ENCODE results near the gene EIF4A3.

EIF4A3 gene

DNA sequence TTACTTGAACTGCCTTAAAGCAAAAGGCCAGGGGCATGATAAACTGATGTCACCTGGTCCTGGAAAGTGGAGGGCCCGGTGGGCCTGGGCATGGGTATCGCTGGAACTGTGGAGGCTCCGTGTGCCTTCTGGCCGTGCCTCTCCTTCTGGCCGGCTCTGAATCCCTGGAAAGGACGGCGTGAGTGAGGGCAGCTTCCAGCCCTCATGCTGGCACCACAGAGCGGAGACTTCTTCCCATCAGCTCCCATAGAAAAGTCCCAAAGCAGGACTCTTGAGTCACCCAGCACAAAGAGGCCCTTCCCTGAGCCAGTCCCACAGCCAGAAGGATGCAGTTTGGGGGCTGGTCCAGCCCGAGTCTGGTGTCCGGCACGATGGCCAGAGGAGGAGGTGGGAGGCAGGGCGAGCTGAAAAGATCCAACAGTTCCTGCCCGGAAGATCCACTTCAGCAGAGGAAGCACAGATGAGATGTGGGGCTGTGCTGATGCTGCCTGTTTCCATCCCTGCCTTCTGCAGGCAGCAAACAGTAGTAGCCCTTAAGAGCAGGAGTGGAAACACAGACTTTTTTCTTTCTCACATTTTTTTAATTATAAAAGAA lies 37.8 kb downstream of the EIF4A3 start:
- Mint-ChIP-seq H3K36me3 (ENCODE audit: low read depth) (peaks cover 100% of the 10 kb centered on the region), H3K4me1 (ENCODE audit: low read depth) (peaks cover 6% of the 10 kb centered on the region), H3K27ac (no peak overlapping the region), H3K9me3 (no peaks in the 10 kb centered on the region), H3K4me3 (no peak overlapping the region), H3K27me3 (no peaks in the 10 kb centered on the region)
- intact Hi-C loops (cut with micrococcal nuclease), result no loop called here

GRCh38 chr17:80108036-80108971 lies 38.6 kb downstream of the EIF4A3 start:
- H3K27me3 Mint-ChIP-seq, result no peaks in the 10 kb centered on the region
- peaks cover 100% of the 10 kb centered on the region for H3K36me3 Mint-ChIP-seq (ENCODE audit: low read depth)
- H3K4me1 Mint-ChIP-seq (ENCODE audit: low read depth), result peaks cover 15% of the 10 kb centered on the region
- H3K4me3 Mint-ChIP-seq, result no peak overlapping the region
- intact Hi-C loops (cut with micrococcal nuclease), result no loop called here
- H3K9me3 Mint-ChIP-seq, result no peaks in the 10 kb centered on the region
- H3K27ac Mint-ChIP-seq, result no peak overlapping the region

- intact Hi-C loops (cut with micrococcal nuclease), result no loop called here
- Mint-ChIP-seq H3K4me3 (no peak overlapping the region), H3K27me3 (no peaks in the 10 kb centered on the region), H3K27ac (no peak overlapping the region), H3K9me3 (no peaks in the 10 kb centered on the region), H3K36me3 (ENCODE audit: low read depth) (peaks cover 99% of the 10 kb centered on the region), H3K4me1 (ENCODE audit: low read depth) (peaks cover 24% of the 10 kb centered on the region)
Observed at GRCh38 chr17:80107231-80108021, 39.5 kb downstream of the EIF4A3 start.

DNA sequence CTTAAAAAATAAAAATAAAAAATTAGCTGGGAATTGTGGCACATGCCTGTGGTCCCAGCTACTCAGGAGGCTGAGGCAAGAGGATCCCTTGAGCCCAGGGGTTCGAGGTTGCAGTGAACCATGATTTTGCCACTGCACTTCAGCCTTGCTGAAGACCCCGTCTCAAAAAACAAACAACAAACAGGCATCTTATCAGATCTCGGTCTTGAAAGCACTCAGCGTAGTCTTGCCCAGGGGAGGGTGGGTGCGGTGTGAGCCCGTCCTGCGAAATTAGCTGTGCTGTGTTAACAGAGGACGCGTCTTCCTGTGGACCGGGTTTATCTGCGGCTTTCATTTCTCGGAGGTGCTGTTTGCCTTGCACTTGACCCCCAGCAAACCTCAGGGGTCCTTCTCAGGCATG lies 40.2 kb downstream of the EIF4A3 start:
- intact Hi-C loops (cut with micrococcal nuclease), result no loop called here
- H3K27ac Mint-ChIP-seq, result no peak overlapping the region
- no peaks in the 10 kb centered on the region for H3K9me3 Mint-ChIP-seq
- H3K27me3 Mint-ChIP-seq, result no peaks in the 10 kb centered on the region
- H3K4me3 Mint-ChIP-seq, result no peak overlapping the region
- H3K4me1 Mint-ChIP-seq (ENCODE audit: low read depth), result peaks cover 31% of the 10 kb centered on the region
- H3K36me3 Mint-ChIP-seq (ENCODE audit: low read depth), result peaks cover 99% of the 10 kb centered on the region

GRCh38 chr17:80106176-80106575 lies 40.8 kb downstream of the EIF4A3 start:
- Mint-ChIP-seq H3K9me3 (no peaks in the 10 kb centered on the region), H3K36me3 (ENCODE audit: low read depth) (peaks cover 97% of the 10 kb centered on the region), H3K4me1 (ENCODE audit: low read depth) (peaks cover 32% of the 10 kb centered on the region), H3K27ac (no peak overlapping the region), H3K4me3 (no peak overlapping the region), H3K27me3 (no peaks in the 10 kb centered on the region)
- intact Hi-C loops (cut with micrococcal nuclease), result no loop called here

GRCh38 chr17:80105762-80106161 lies 41.2 kb downstream of the EIF4A3 start:
- Mint-ChIP-seq H3K9me3 (no peaks in the 10 kb centered on the region), H3K4me1 (ENCODE audit: low read depth) (peaks cover 35% of the 10 kb centered on the region), H3K4me3 (no peak overlapping the region), H3K27me3 (no peaks in the 10 kb centered on the region), H3K36me3 (ENCODE audit: low read depth) (peaks cover 93% of the 10 kb centered on the region), H3K27ac (no peak overlapping the region)
- intact Hi-C loops (cut with micrococcal nuclease), result no loop called here

DNA sequence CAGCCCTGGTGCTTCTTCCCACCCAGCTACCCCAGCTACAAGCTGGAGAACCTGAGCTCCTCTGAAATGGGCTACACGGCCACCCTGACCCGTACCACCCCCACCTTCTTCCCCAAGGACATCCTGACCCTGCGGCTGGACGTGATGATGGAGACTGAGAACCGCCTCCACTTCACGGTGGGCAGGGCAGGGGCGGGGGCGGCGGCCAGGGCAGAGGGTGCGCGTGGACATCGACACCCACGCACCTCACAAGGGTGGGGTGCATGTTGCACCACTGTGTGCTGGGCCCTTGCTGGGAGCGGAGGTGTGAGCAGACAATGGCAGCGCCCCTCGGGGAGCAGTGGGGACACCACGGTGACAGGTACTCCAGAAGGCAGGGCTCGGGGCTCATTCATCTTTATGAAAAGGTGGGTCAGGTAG lies 42.0 kb downstream of the EIF4A3 start:
- no peak overlapping the region for H3K27ac Mint-ChIP-seq

DNA sequence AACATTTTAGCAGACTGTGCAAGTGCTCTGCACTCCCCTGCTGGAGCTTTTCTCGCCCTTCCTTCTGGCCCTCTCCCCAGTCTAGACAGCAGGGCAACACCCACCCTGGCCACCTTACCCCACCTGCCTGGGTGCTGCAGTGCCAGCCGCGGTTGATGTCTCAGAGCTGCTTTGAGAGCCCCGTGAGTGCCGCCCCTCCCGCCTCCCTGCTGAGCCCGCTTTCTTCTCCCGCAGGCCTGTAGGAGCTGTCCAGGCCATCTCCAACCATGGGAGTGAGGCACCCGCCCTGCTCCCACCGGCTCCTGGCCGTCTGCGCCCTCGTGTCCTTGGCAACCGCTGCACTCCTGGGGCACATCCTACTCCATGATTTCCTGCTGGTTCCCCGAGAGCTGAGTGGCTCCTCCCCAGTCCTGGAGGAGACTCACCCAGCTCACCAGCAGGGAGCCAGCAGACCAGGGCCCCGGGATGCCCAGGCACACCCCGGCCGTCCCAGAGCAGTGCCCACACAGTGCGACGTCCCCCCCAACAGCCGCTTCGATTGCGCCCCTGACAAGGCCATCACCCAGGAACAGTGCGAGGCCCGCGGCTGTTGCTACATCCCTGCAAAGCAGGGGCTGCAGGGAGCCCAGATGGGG lies 42.5 kb downstream of the EIF4A3 start:
- H3K9me3 Mint-ChIP-seq, result no peaks in the 10 kb centered on the region
- intact Hi-C loops (cut with micrococcal nuclease), result loop anchor here (5.0 kb wide), 1 partner anchor 43 kb away; the partner anchor contains the start of gene EIF4A3
- H3K4me1 Mint-ChIP-seq (ENCODE audit: low read depth), result peaks cover 48% of the 10 kb centered on the region
- H3K27me3 Mint-ChIP-seq, result peaks cover 3% of the 10 kb centered on the region
- H3K4me3 Mint-ChIP-seq, result no peak overlapping the region
- H3K27ac Mint-ChIP-seq, result no peak overlapping the region
- peaks cover 79% of the 10 kb centered on the region for H3K36me3 Mint-ChIP-seq (ENCODE audit: low read depth)

More for the DNA sequence above, 42.0 kb downstream of the EIF4A3 start:
- peaks cover 85% of the 10 kb centered on the region for H3K36me3 Mint-ChIP-seq (ENCODE audit: low read depth)
- H3K4me1 Mint-ChIP-seq (ENCODE audit: low read depth), result peaks cover 43% of the 10 kb centered on the region
- intact Hi-C loops (cut with micrococcal nuclease), result loop anchor here (5.0 kb wide), 1 partner anchor 42 kb away; the partner anchor contains the start of gene EIF4A3
- peaks cover under 1% of the 10 kb centered on the region for H3K27me3 Mint-ChIP-seq
- H3K4me3 Mint-ChIP-seq, result no peak overlapping the region
- H3K9me3 Mint-ChIP-seq, result no peaks in the 10 kb centered on the region

DNA sequence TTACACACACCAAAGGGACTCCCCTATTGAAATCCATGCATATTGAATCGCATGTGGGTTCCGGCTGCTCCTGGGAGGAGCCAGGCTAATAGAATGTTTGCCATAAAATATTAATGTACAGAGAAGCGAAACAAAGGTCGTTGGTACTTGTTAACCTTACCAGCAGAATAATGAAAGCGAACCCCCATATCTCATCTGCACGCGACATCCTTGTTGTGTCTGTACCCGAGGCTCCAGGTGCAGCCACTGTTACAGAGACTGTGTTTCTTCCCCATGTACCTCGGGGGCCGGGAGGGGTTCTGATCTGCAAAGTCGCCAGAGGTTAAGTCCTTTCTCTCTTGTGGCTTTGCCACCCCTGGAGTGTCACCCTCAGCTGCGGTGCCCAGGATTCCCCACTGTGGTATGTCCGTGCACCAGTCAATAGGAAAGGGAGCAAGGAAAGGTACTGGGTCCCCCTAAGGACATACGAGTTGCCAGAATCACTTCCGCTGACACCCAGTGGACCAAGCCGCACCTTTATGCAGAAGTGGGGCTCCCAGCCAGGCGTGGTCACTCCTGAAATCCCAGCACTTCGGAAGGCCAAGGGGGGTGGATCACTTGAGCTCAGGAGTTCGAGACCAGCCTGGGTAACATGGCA lies 43.4 kb downstream of the EIF4A3 start:
- Mint-ChIP-seq H3K27ac (peak overlapping the region; percentile 95), H3K36me3 (ENCODE audit: low read depth) (peaks cover 71% of the 10 kb centered on the region), H3K4me3 (peak overlapping the region; percentile 7), H3K4me1 (ENCODE audit: low read depth) (peaks cover 50% of the 10 kb centered on the region), H3K9me3 (no peaks in the 10 kb centered on the region), H3K27me3 (peaks cover 3% of the 10 kb centered on the region)
- intact Hi-C loops (cut with micrococcal nuclease), result loop anchor here (5.0 kb wide), 1 partner anchor 44 kb away; the partner anchor contains the start of gene EIF4A3

GRCh38 chr17:80102664-80103448 lies 44.1 kb downstream of the EIF4A3 start:
- Mint-ChIP-seq H3K4me3 (peak overlapping the region; percentile 91), H3K4me1 (ENCODE audit: low read depth) (peaks cover 53% of the 10 kb centered on the region), H3K9me3 (no peaks in the 10 kb centered on the region), H3K27me3 (peaks cover 3% of the 10 kb centered on the region), H3K36me3 (ENCODE audit: low read depth) (peaks cover 64% of the 10 kb centered on the region), H3K27ac (peak overlapping the region; percentile 95)
- intact Hi-C loops (cut with micrococcal nuclease), result loop anchor here (5.0 kb wide), 1 partner anchor 44 kb away; the partner anchor contains the start of gene EIF4A3

- Mint-ChIP-seq H3K9me3 (no peaks in the 10 kb centered on the region), H3K4me1 (ENCODE audit: low read depth) (peaks cover 57% of the 10 kb centered on the region), H3K27me3 (peaks cover 3% of the 10 kb centered on the region), H3K4me3 (peak overlapping the region; percentile 91), H3K36me3 (ENCODE audit: low read depth) (peaks cover 56% of the 10 kb centered on the region), H3K27ac (peak overlapping the region; percentile 95)
- intact Hi-C loops (cut with micrococcal nuclease), result loop anchor here (5.0 kb wide), 1 partner anchor 45 kb away; the partner anchor contains the start of gene EIF4A3
Observed at GRCh38 chr17:80101946-80102663, 44.8 kb downstream of the EIF4A3 start.

Measured in dendritic cell treated with granulocyte-macrophage colony-stimulating factor and Interleukin-4, amounts not matched to agents 40 ng/mL and 50 ng/mL, for 4 days (primary cell).